Measurements from ENCODE around the gene TNFRSF1B. TPM values are rescaled to one million over a fixed set of nuclear protein-coding genes. Genes with fewer than 3 reads are reported as not detected.

Gene TNFRSF1B
- total RNA-seq, 3 donors from 2014 or later (not counting 1 experiment from before 2014, with no cell fraction given) = 152 to 173 (median 172) TPM

- no peak for ATAC-seq
- H3K4me3 ChIP-seq (ENCODE audit: low read length) = no peak overlapping the region
- no peaks in the 10 kb centered on the region for H3K27me3 ChIP-seq (ENCODE audit: control insufficient read depth, insufficient read depth, low read length)
- Mint-ChIP-seq H3K27me3 (ENCODE audit: low read depth in 2 of 2) (no peaks in the 10 kb centered on the region), H3K27ac (peak overlapping the region; percentile 86 to 88), H3K9me3 (no peaks in the 10 kb centered on the region), H3K4me3 (no peak overlapping the region), H3K4me1 (peaks cover 41 to 59% of the 10 kb centered on the region in 2 donors), H3K36me3 (no peaks in the 10 kb centered on the region)
- H3K9me3 ChIP-seq (ENCODE audit: control insufficient read depth, insufficient read depth, low read length) = no peaks in the 10 kb centered on the region
- TF ChIP-seq CTCF (IDR thresholded peaks at IDR 0.05) = no peak
- peaks cover 70% of the 10 kb centered on the region for H3K4me1 ChIP-seq (ENCODE audit: control insufficient read depth, insufficient read depth, low read length)
- DNase-seq = peak in 1 of 2 donors; percentile 62
- H3K27ac ChIP-seq (ENCODE audit: low read length) = peak overlapping the region; percentile 49
- intact Hi-C loops (cut with micrococcal nuclease) = loop anchor here (5.0 kb wide), 1 partner anchor 42 kb away; no protein-coding TSS in a partner anchor
- peaks cover 63% of the 10 kb centered on the region for H3K36me3 ChIP-seq (ENCODE audit: control insufficient read depth, insufficient read depth, low read length)
- 64% methylated on average over 4 of the region's 7 CpGs for WGBS (ENCODE audit: insufficient coverage)
Measured at GRCh38 chr1:12204140-12204539, 37.3 kb downstream of the TNFRSF1B start.

GRCh38 chr1:12204754-12205658 lies 38.2 kb downstream of the TNFRSF1B start:
- Histone ChIP-seq H3K4me1 (ENCODE audit: control insufficient read depth, insufficient read depth, low read length) (peaks cover 70% of the 10 kb centered on the region), H3K27me3 (ENCODE audit: control insufficient read depth, insufficient read depth, low read length) (no peaks in the 10 kb centered on the region), H3K9me3 (ENCODE audit: control insufficient read depth, insufficient read depth, low read length) (no peaks in the 10 kb centered on the region), H3K36me3 (ENCODE audit: control insufficient read depth, insufficient read depth, low read length) (peaks cover 55% of the 10 kb centered on the region), H3K4me3 (ENCODE audit: low read length) (no peak overlapping the region), H3K27ac (ENCODE audit: low read length) (no peak overlapping the region)
- no peak for TF ChIP-seq CTCF (IDR thresholded peaks at IDR 0.05)
- intact Hi-C loops (cut with micrococcal nuclease) = loop anchor here (5.0 kb wide), 1 partner anchor 43 kb away; no protein-coding TSS in a partner anchor
- no peaks in the 10 kb centered on the region for H3K9me3 Mint-ChIP-seq
- H3K27ac Mint-ChIP-seq = peak overlapping the region; percentile 86 to 88
- H3K36me3 Mint-ChIP-seq = no peaks in the 10 kb centered on the region
- DNase-seq (no peak), ATAC-seq (no peak)
- H3K4me1 Mint-ChIP-seq = peaks cover 45 to 63% of the 10 kb centered on the region in 2 donors
- 84% methylated on average over 6 of the region's 7 CpGs for WGBS (ENCODE audit: insufficient coverage)
- H3K4me3 Mint-ChIP-seq = no peak overlapping the region
- H3K27me3 Mint-ChIP-seq (ENCODE audit: low read depth in 2 of 2) = no peaks in the 10 kb centered on the region

GRCh38 chr1:12206238-12206637 lies 39.4 kb downstream of the TNFRSF1B start:
- WGBS (ENCODE audit: insufficient coverage) = 93% methylated on average over 4 of the region's 5 CpGs
- Mint-ChIP-seq H3K4me3 (no peak overlapping the region), H3K36me3 (no peaks in the 10 kb centered on the region), H3K9me3 (no peaks in the 10 kb centered on the region), H3K4me1 (peaks cover 52 to 72% of the 10 kb centered on the region in 2 donors), H3K27ac (peak overlapping the region; percentile 86 to 88), H3K27me3 (ENCODE audit: low read depth in 2 of 2) (no peaks in the 10 kb centered on the region)
- Histone ChIP-seq H3K36me3 (ENCODE audit: control insufficient read depth, insufficient read depth, low read length) (peaks cover 51% of the 10 kb centered on the region), H3K4me1 (ENCODE audit: control insufficient read depth, insufficient read depth, low read length) (peaks cover 70% of the 10 kb centered on the region), H3K27ac (ENCODE audit: low read length) (no peak overlapping the region), H3K27me3 (ENCODE audit: control insufficient read depth, insufficient read depth, low read length) (no peaks in the 10 kb centered on the region), H3K4me3 (ENCODE audit: low read length) (no peak overlapping the region), H3K9me3 (ENCODE audit: control insufficient read depth, insufficient read depth, low read length) (no peaks in the 10 kb centered on the region)
- intact Hi-C loops (cut with micrococcal nuclease) = no loop called here
- no peak for TF ChIP-seq CTCF (IDR thresholded peaks at IDR 0.05)
- DNase-seq (no peak), ATAC-seq (no peak)
